ENCODE measurements around the gene SH3BP1. TPM values are rescaled to one million over a fixed set of nuclear protein-coding genes. Genes with fewer than 3 reads are reported as not detected.
"Not testable (repeated sequence)": the region's sequence is repeated elsewhere in the genome, so short reads cannot be mapped to it uniquely, and the experiment has no call there.

Gene SH3BP1
- total and polyA plus RNA-seq, 2 donors from 2014 or later: 2.2 to 12.8 TPM

DNA sequence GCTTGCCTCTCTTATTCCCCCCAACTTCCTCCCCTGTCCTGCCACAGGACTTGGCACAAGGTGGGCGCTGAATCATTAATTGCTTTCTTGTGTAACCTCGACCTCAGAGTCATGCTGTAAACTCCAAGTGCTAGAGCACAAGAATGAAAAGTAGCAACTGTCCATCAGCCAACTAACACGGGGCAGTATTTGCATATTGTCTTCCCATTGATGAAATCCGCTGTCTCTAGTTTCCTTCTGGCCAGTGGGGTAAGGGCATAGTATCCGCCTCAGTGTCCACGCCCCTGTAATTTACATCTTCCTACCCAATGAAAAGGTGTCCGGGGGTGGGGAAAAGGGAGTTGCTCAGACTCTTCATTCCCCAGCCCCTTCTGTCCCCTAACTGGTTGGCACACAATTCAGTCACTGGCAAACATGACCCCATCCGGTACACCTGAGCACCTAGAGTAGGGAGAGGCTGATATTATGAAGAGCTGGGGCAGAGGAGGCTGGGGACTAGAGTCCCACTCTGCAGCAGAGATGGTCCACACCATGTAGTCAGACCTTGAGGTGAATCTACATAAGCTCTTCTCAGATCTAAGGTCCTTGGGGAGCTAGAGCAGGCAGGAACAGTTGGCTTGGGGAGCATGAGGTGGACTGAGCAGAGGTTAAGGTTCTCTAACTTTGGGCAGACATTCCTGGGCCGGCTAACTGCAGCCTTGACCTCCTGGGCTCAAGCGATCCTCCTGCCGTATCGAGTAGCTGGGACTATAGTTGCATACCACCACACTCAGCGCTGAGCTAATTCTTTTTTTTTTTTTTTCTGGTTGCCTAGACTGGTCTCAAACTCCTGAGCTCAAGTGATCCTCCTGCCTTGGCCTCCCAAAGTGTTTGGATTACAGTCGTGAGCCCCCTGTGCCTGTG lies 37.7 kb upstream of the SH3BP1 start:
- TF ChIP-seq, protein P1, sequence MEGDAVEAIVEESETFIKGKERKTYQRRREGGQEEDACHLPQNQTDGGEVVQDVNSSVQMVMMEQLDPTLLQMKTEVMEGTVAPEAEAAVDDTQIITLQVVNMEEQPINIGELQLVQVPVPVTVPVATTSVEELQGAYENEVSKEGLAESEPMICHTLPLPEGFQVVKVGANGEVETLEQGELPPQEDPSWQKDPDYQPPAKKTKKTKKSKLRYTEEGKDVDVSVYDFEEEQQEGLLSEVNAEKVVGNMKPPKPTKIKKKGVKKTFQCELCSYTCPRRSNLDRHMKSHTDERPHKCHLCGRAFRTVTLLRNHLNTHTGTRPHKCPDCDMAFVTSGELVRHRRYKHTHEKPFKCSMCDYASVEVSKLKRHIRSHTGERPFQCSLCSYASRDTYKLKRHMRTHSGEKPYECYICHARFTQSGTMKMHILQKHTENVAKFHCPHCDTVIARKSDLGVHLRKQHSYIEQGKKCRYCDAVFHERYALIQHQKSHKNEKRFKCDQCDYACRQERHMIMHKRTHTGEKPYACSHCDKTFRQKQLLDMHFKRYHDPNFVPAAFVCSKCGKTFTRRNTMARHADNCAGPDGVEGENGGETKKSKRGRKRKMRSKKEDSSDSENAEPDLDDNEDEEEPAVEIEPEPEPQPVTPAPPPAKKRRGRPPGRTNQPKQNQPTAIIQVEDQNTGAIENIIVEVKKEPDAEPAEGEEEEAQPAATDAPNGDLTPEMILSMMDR (IDR thresholded peaks at IDR 0.05; ENCODE audit: borderline replicate concordance, extremely low read depth, insufficient read depth): no peak
- H3K9me3 ChIP-seq (ENCODE audit: control insufficient read depth in 2 of 3, insufficient read depth in 1 of 3, low read length in 3 of 3): no peaks in the 10 kb centered on the region
- H3K4me3 ChIP-seq (ENCODE audit: low read length in 3 of 3): no peak overlapping the region
- FAIRE-seq (no peak), DNase-seq (peak in 4 of 5 donors; percentile 81 to 94 (median 88))
- no peaks in the 10 kb centered on the region for H3K27me3 ChIP-seq (ENCODE audit: control insufficient read depth, insufficient read depth, low read length)
- intact Hi-C loops (cut with DNase I): no loop called here
- H3K27ac ChIP-seq (ENCODE audit: low read depth in 2 of 2, low read length in 2 of 2): peak overlapping the region in 1 of 2 donors; percentile 1
- H3K36me3 ChIP-seq (ENCODE audit: control insufficient read depth in 2 of 3, insufficient read depth in 3 of 3, low read length in 3 of 3): no peaks in the 10 kb centered on the region
- no peak overlapping the region for H3K9ac ChIP-seq (ENCODE audit: low read length in 3 of 3)
- no peaks in the 10 kb centered on the region for H3K4me1 ChIP-seq (ENCODE audit: control insufficient read depth in 2 of 3, insufficient read depth in 2 of 3, low read depth in 1 of 3, low read length in 3 of 3)

- intact Hi-C loops (cut with DNase I); DNase-seq; H3K4me1 ChIP-seq (ENCODE audit: control insufficient read depth in 2 of 3, insufficient read depth in 2 of 3, low read depth in 1 of 3, low read length in 3 of 3); H3K27me3 ChIP-seq (ENCODE audit: control insufficient read depth, insufficient read depth, low read length); H3K4me3 ChIP-seq (ENCODE audit: low read length in 3 of 3); H3K36me3 ChIP-seq (ENCODE audit: control insufficient read depth in 2 of 3, insufficient read depth in 3 of 3, low read length in 3 of 3); H3K27ac ChIP-seq (ENCODE audit: low read depth in 2 of 2, low read length in 2 of 2); H3K9me3 ChIP-seq (ENCODE audit: control insufficient read depth in 2 of 3, insufficient read depth in 1 of 3, low read length in 3 of 3); FAIRE-seq; H3K9ac ChIP-seq (ENCODE audit: low read length in 3 of 3): not testable (repeated sequence)
These were observed 36.8 kb upstream of the SH3BP1 start for GRCh38 chr22:37602546-37603277.

- no peak for DNase-seq
- no peak for FAIRE-seq
- Histone ChIP-seq H3K9me3 (ENCODE audit: control insufficient read depth in 2 of 3, insufficient read depth in 1 of 3, low read length in 3 of 3) (no peaks in the 10 kb centered on the region), H3K4me3 (ENCODE audit: low read length in 3 of 3) (no peak overlapping the region), H3K4me1 (ENCODE audit: control insufficient read depth in 2 of 3, insufficient read depth in 2 of 3, low read depth in 1 of 3, low read length in 3 of 3) (peaks cover 0 to 3% (median 0%) of the 10 kb centered on the region in 3 donors), H3K36me3 (ENCODE audit: control insufficient read depth in 2 of 3, insufficient read depth in 3 of 3, low read length in 3 of 3) (no peaks in the 10 kb centered on the region), H3K9ac (ENCODE audit: low read length in 3 of 3) (no peak overlapping the region), H3K27ac (ENCODE audit: low read depth in 2 of 2, low read length in 2 of 2) (no peak overlapping the region), H3K27me3 (ENCODE audit: control insufficient read depth, insufficient read depth, low read length) (no peaks in the 10 kb centered on the region)
- TF ChIP-seq, protein P1 (IDR thresholded peaks at IDR 0.05; ENCODE audit: borderline replicate concordance, extremely low read depth, insufficient read depth): no peak
- intact Hi-C loops (cut with DNase I): no loop called here
These were observed 35.4 kb upstream of the SH3BP1 start for GRCh38 chr22:37604074-37604473.

DNA sequence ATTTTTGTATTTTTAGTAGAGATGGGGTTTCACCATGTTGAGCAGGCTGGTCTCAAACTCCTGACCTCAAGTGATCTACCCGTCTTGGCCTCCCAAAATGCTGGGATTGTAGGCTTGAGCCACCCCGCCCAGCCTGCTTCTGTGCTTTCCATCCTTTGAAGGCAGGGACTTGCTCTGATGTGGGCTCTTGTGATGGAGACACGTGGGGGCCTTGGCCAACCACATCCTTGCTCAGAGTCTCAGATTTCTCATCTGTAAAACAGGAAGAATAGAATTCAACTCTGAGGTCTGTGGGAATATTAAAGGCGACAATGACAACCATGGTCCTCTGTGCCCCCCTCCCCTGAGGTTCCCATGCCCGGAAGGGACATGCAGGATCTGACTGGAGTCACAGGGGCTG lies 34.6 kb upstream of the SH3BP1 start:
- Histone ChIP-seq H3K27ac (ENCODE audit: low read depth in 2 of 2, low read length in 2 of 2) (no peak overlapping the region), H3K36me3 (ENCODE audit: control insufficient read depth in 2 of 3, insufficient read depth in 3 of 3, low read length in 3 of 3) (no peaks in the 10 kb centered on the region), H3K9me3 (ENCODE audit: control insufficient read depth in 2 of 3, insufficient read depth in 1 of 3, low read length in 3 of 3) (no peaks in the 10 kb centered on the region), H3K4me1 (ENCODE audit: control insufficient read depth in 2 of 3, insufficient read depth in 2 of 3, low read depth in 1 of 3, low read length in 3 of 3) (peaks cover 0 to 6% (median 5%) of the 10 kb centered on the region in 3 donors), H3K9ac (ENCODE audit: low read length in 3 of 3) (no peak overlapping the region), H3K4me3 (ENCODE audit: low read length in 3 of 3) (no peak overlapping the region), H3K27me3 (ENCODE audit: control insufficient read depth, insufficient read depth, low read length) (no peaks in the 10 kb centered on the region)
- FAIRE-seq: no peak
- DNase-seq: no peak
- TF ChIP-seq, protein P1 (IDR thresholded peaks at IDR 0.05; ENCODE audit: borderline replicate concordance, extremely low read depth, insufficient read depth): no peak
- intact Hi-C loops (cut with DNase I): no loop called here
